ENCODE results near the gene LY6G6F.

GRCh38 chr6:31665501-31666336 lies 40.9 kb upstream of the LY6G6F start, which contains the start of gene CSNK2B:
- no peak for TF ChIP-seq CTCF (IDR thresholded peaks at IDR 0.05; ENCODE audit: insufficient read depth, low read length, poor library complexity, severe bottlenecking)
- TF ChIP-seq EZH2phosphoT487 (conservative IDR thresholded peaks at IDR 0.05; ENCODE audit: low read length), result no peak
